Measurements from ENCODE around the gene AADAC. TPM values are rescaled to one million over a fixed set of nuclear protein-coding genes. Genes with fewer than 3 reads are reported as not detected.
"Not testable (repeated sequence)": the region's sequence is repeated elsewhere in the genome, so short reads cannot be mapped to it uniquely, and the experiment has no call there.

AADAC gene
- total RNA-seq (1 to 10 TPM; 1.1 to 7.2 TPM), polyA plus RNA-seq (ENCODE audit: insufficient read length in 6 of 6) (1 to 10 TPM in 2 of 6 donors, under 1 TPM in 4; 0.62 to 2.6 (median 0.70) TPM)
- long read RNA-seq, donor 1, partial matches to known transcripts, result 0 of 1 reads
- long read RNA-seq, donor 1, other reads (novel, unspliced or antisense), result 0 of 1 reads
- long read RNA-seq, donor 2, partial matches to known transcripts, result 0 of 2 reads
- long read RNA-seq, donor 2, other reads (novel, unspliced or antisense), result 0 of 2 reads
- long read RNA-seq, donor 3, result 0 reads
- long read RNA-seq, donor 4, partial matches to known transcripts, result 1 of 1 reads
- long read RNA-seq, donor 4, other reads (novel, unspliced or antisense), result 0 of 1 reads
- long read RNA-seq, donor 5, result 0 reads
- long read RNA-seq, donor 6, result 0 reads
- long read RNA-seq, donor 7, result 0 reads
- long read RNA-seq, donor 8, result 0 reads
- long read RNA-seq, donor 9, result 0 reads
- long read RNA-seq, donor 10, partial matches to known transcripts, result 0 of 1 reads
- long read RNA-seq, donor 10, other reads (novel, unspliced or antisense), result 0 of 1 reads
- long read RNA-seq, donor 11, result 0 reads
- long read RNA-seq, donor 12, result 0 reads

- no peak within 1 kb of the TSS for H3K4me3 ChIP-seq
- peak; percentile 17 for ATAC-seq
Observed at GRCh38 chr3:151813799-151814198, at the start of gene AADAC. Gene AADAC, plus strand, starts transcription at chr3:151814116. Its CDS starts 47 bp downstream, at chr3:151814163.

GRCh38 chr3:151764699-151765098 is 49.2 kb upstream of the AADAC start:
- H3K27ac ChIP-seq; H3K36me3 ChIP-seq; intact Hi-C loops (cut with DNase I); H3K9me3 ChIP-seq; H3K4me1 ChIP-seq; ATAC-seq; DNase-seq; H3K4me3 ChIP-seq; H3K27me3 ChIP-seq: not testable (repeated sequence)

More at GRCh38 chr3:151813799-151814198, at the start of gene AADAC:
- intact Hi-C loops (cut with DNase I), result no loop called here
- Histone ChIP-seq H3K9me3 (peaks cover 0 to 3% of the 10 kb centered on the region in 2 donors), H3K27ac (no peak within 1 kb of the TSS), H3K4me1 (no peaks in the 10 kb centered on the region), H3K36me3 (no peaks in the 10 kb centered on the region), H3K27me3 (no peaks in the 10 kb centered on the region)
- TF ChIP-seq CTCF (IDR thresholded peaks at IDR 0.05), result no peak
- no peak for DNase-seq

GRCh38 chr3:151765685-151766084 is 48.2 kb upstream of the AADAC start:
- H3K4me3 ChIP-seq, result no peak overlapping the region
- peaks cover 0 to 2% of the 10 kb centered on the region in 2 donors for H3K9me3 ChIP-seq
- H3K36me3 ChIP-seq, result no peaks in the 10 kb centered on the region
- no peak for ATAC-seq
- no peak overlapping the region for H3K27ac ChIP-seq
- no peaks in the 10 kb centered on the region for H3K27me3 ChIP-seq
- intact Hi-C loops (cut with DNase I), result no loop called here
- H3K4me1 ChIP-seq, result peaks cover 5 to 8% of the 10 kb centered on the region in 2 donors
- DNase-seq, result no peak
- no peak for TF ChIP-seq CTCF (IDR thresholded peaks at IDR 0.05)

GRCh38 chr3:151766454-151766853 is 47.5 kb upstream of the AADAC start:
- Histone ChIP-seq H3K9me3 (peaks cover 0 to 2% of the 10 kb centered on the region in 2 donors), H3K4me1 (peaks cover 12 to 14% of the 10 kb centered on the region in 2 donors), H3K4me3 (no peak overlapping the region), H3K27me3 (no peaks in the 10 kb centered on the region), H3K27ac (no peak overlapping the region), H3K36me3 (no peaks in the 10 kb centered on the region)
- no peak for TF ChIP-seq CTCF (IDR thresholded peaks at IDR 0.05)
- no peak for ATAC-seq
- intact Hi-C loops (cut with DNase I), result no loop called here
- no peak for DNase-seq

- Histone ChIP-seq H3K4me3 (no peak overlapping the region), H3K27me3 (no peaks in the 10 kb centered on the region), H3K27ac (peak overlapping the region in 1 of 2 donors; percentile 5)
Observed at GRCh38 chr3:151768393-151768930, 45.5 kb upstream of the AADAC start.

More at GRCh38 chr3:151768393-151768930, 45.5 kb upstream of the AADAC start:
- Histone ChIP-seq H3K4me1 (peaks cover 14 to 15% of the 10 kb centered on the region in 2 donors), H3K9me3 (peaks cover 0 to 2% of the 10 kb centered on the region in 2 donors), H3K36me3 (no peaks in the 10 kb centered on the region)
- no peak for TF ChIP-seq CTCF (IDR thresholded peaks at IDR 0.05)
- no peak for ATAC-seq
- no peak for DNase-seq
- intact Hi-C loops (cut with DNase I), result no loop called here
